ENCODE data around the gene MED9. TPM values are rescaled to one million over a fixed set of nuclear protein-coding genes. Genes with fewer than 3 reads are reported as not detected.

Gene MED9
- total and polyA plus RNA-seq, 2 of the 8 experiments (the other 6 are each of a cell fraction or from before 2014, with no cell fraction given) = 15.8 to 19.7 TPM

DNA sequence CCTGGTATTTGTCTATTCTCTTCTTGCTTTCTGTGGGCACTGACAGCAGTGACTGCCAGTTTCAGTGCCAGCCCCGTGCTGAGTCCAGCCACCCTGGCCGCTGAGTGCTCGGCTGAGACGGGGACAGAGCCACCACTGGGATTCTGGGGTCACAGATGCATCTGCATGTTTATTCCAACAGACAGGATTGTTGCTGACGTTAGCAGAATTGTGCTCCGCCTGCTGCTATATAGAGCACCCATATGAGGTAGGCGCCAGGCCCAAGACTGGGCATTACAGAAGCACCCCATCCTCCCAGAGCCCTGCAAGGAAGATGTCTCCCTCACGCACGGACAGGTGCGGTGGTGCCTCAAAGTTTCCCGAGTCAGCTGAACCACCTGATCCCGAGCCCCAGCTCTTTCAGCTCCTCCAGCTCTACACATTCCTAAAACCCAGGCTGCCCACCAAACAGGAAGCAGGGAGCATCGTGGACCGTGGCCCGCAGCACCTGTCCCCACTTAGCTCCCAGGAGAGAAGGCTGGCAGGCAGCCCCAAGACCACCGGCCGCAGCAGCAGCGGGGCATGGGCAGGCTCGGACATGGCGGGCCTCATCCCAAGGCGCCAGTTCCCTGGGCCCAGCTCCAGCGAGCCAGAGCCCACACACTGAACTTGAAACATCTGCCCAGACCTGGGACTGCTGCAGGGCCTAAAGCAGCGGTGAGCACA, 64.3 kb downstream of the MED9 start:
- CTCF ChIA-PET (ENCODE audit: partially characterized antibody) = interaction anchor here (0.6 to 2.9 kb wide), 9 partner anchors 18 to 474 kb away, joined by 3 to 7 read pairs (median 4); no protein-coding TSS in a partner anchor
- H4K91ac ChIP-seq (replicated peaks; ENCODE audit: insufficient read length, low read length) = no peak overlapping the region
- no peak overlapping the region for H3K56ac ChIP-seq (replicated peaks; ENCODE audit: insufficient read length, low read depth, low read length)
- no peak for TF ChIP-seq BACH1 (IDR thresholded peaks at IDR 0.05; ENCODE audit: low read length)
- no peak for TF ChIP-seq SP2 (IDR thresholded peaks at IDR 0.05; ENCODE audit: low read length)
- no peak for TF ChIP-seq FOSL1 (IDR thresholded peaks at IDR 0.05; ENCODE audit: insufficient read depth, low read depth, low read length)

More for the DNA sequence above, 64.3 kb downstream of the MED9 start:
- no peak overlapping the region for H2BK120ac ChIP-seq (replicated peaks; ENCODE audit: low read depth, low read length)
- H3K27me3 ChIP-seq (replicated peaks in 1 of 4; ENCODE audit: control insufficient read depth in 3 of 4, extremely low read depth in 1 of 4, insufficient read depth in 3 of 4, low read length in 3 of 4) = no peaks in the 10 kb centered on the region
- H3K36me3 ChIP-seq (ENCODE audit: control insufficient read depth in 2 of 4, insufficient read depth in 4 of 4, low read length in 3 of 4) = no peaks in the 10 kb centered on the region
- no peak overlapping the region for H3K27ac ChIP-seq (ENCODE audit: low read depth, low read length)
- no peak overlapping the region for H2BK5ac ChIP-seq (ENCODE audit: low read depth, low read length)
- H3K79me1 ChIP-seq (ENCODE audit: low read depth, low read length) = no peaks in the 10 kb centered on the region
- no peak overlapping the region for H3K14ac ChIP-seq (ENCODE audit: insufficient read length)
- no peak overlapping the region for H2BK15ac ChIP-seq (ENCODE audit: low read length)
- no peaks in the 10 kb centered on the region; a peak in 1 of 7 replicates for H3K4me1 ChIP-seq (replicated peaks in 1 of 4; ENCODE audit: control insufficient read depth in 3 of 4, insufficient read depth in 4 of 4, low read length in 3 of 4)
- no peaks in the 10 kb centered on the region for H3K9me3 ChIP-seq (ENCODE audit: insufficient read depth in 2 of 2, low read depth in 1 of 2, low read length in 1 of 2)
- H3K23ac ChIP-seq (ENCODE audit: insufficient read length) = no peak overlapping the region
- no peak overlapping the region for H3K4me3 ChIP-seq (ENCODE audit: extremely low read depth in 1 of 4, insufficient read depth in 2 of 4, low read depth in 3 of 4, low read length in 4 of 4)
- no peak overlapping the region for H3K4ac ChIP-seq (replicated peaks; ENCODE audit: insufficient read length, low read depth, low read length)
- DNase-seq (ENCODE audit: low read depth in 1 of 2, low spot score in 2 of 2) = no peak
- no peak overlapping the region for H3K18ac ChIP-seq (ENCODE audit: extremely low read depth, low read length)
- no peak overlapping the region for H3K4me2 ChIP-seq (ENCODE audit: insufficient read depth in 1 of 2, low read depth in 2 of 2, low read length in 2 of 2)
- peaks cover 0 to 2% of the 10 kb centered on the region in 2 experiments for H4K20me1 ChIP-seq (replicated peaks in 1 of 2; ENCODE audit: control insufficient read depth in 1 of 2, insufficient read depth in 2 of 2, low read length in 2 of 2)
- H2AK5ac ChIP-seq (ENCODE audit: low read depth, low read length) = no peak overlapping the region
- H3K23me2 ChIP-seq (ENCODE audit: low read depth, low read length) = no peaks in the 10 kb centered on the region
- peak overlapping the region; percentile 35; the same call in 1 of the 2 replicates for H4K8ac ChIP-seq (ENCODE audit: extremely low read depth, insufficient read depth, low read length)
- no peak for FAIRE-seq
- H4K5ac ChIP-seq (ENCODE audit: insufficient read length, low read depth, low read length) = no peak overlapping the region
- no peak overlapping the region for H2AFZ ChIP-seq (ENCODE audit: low read length)
- POLR2A ChIA-PET (ENCODE audit: partially characterized antibody) = interaction anchor here (0.7 kb wide), 1 partner anchor 159 kb away, joined by 3 read pairs; no protein-coding TSS in a partner anchor
- H3K9ac ChIP-seq (replicated peaks in 1 of 4; ENCODE audit: extremely low read depth in 1 of 4, low read depth in 3 of 4, low read length in 3 of 4) = no peak overlapping the region
- H2BK12ac ChIP-seq (ENCODE audit: low read depth, low read length) = no peak overlapping the region
- H3K79me2 ChIP-seq (ENCODE audit: control insufficient read depth in 1 of 2, insufficient read depth in 2 of 2, low read length in 2 of 2) = no peaks in the 10 kb centered on the region
- H2BK20ac ChIP-seq (ENCODE audit: low read length) = no peak overlapping the region
- 91% methylated on average over 23 of the region's 23 CpGs; no CpG with 5 or more reads in 1 of the 2 experiments for WGBS, 2 experiments (ENCODE audit: extremely low coverage in 1 of 2, insufficient coverage in 1 of 2, insufficient read length in 1 of 2, insufficient replicate concordance in 2 of 2, low coverage in 1 of 2, low lambda C conversion rate in 2 of 2, missing lambda C conversion rate in 1 of 2)
